CD4-positive, alpha-beta T cell treated with Interleukin-10 for 1 hour (primary cell): ENCODE results near the gene SLC35B2.

Experiments used
- DNase-seq: peaks from one replicate; pipeline ENCODE4 v3.0.0-alpha.2; 2020

SLC35B2 gene

GRCh38 chr6:44266347-44266746 is 9.0 kb upstream of the SLC35B2 start:
- no peak for DNase-seq

GRCh38 chr6:44265722-44266233 is 8.4 kb upstream of the SLC35B2 start:
- DNase-seq: no peak

GRCh38 chr6:44265007-44265721 is 7.8 kb upstream of the SLC35B2 start, which contains the start of gene NFKBIE:
TSS of gene NFKBIE (minus strand) at chr6:44265551. CDS start at chr6:44265346, 205 bp downstream.
- DNase-seq: peak; percentile 96

GRCh38 chr6:44264154-44265006 is 7.1 kb upstream of the SLC35B2 start:
- peak; percentile 61 for DNase-seq

GRCh38 chr6:44263354-44264100 is 6.2 kb upstream of the SLC35B2 start:
- DNase-seq: peak; percentile 73

GRCh38 chr6:44262467-44263353 is 5.4 kb upstream of the SLC35B2 start:
- no peak for DNase-seq

- DNase-seq: no peak
Observed at GRCh38 chr6:44261581-44261980, 4.3 kb upstream of the SLC35B2 start.

GRCh38 chr6:44260451-44261297 is 3.3 kb upstream of the SLC35B2 start:
- DNase-seq: no peak

GRCh38 chr6:44260011-44260410 is 2.7 kb upstream of the SLC35B2 start:
- no peak for DNase-seq

- DNase-seq: no peak
Observed at GRCh38 chr6:44258921-44259320, 1.6 kb upstream of the SLC35B2 start.

GRCh38 chr6:44258325-44258863 is 1.1 kb upstream of the SLC35B2 start:
- no peak for DNase-seq

GRCh38 chr6:44257753-44258324 is 511 bp upstream of the SLC35B2 start:
- DNase-seq: no peak

GRCh38 chr6:44256775-44257024 is 628 bp downstream of the SLC35B2 start:
- no peak for DNase-seq

- DNase-seq: peak; percentile 51
Observed at GRCh38 chr6:44255871-44256774, 1.2 kb downstream of the SLC35B2 start.

GRCh38 chr6:44255105-44255808 is 2.1 kb downstream of the SLC35B2 start:
- DNase-seq: peak; percentile 47

- DNase-seq: no peak
Observed at GRCh38 chr6:44254191-44255104, 2.9 kb downstream of the SLC35B2 start.

- peak; percentile 74 for DNase-seq
Observed at GRCh38 chr6:44253307-44254101, 3.8 kb downstream of the SLC35B2 start.
